SW 1271 (cell line): Measurements from ENCODE around the gene COQ8A.

ENCODE experiments used
- DNase-seq, 2 experiments: peaks; one replicate each; lab custom pipeline; 2025; lab: John Stamatoyannopoulos, UW

COQ8A gene

GRCh38 chr1:227016990-227017389 is 76.9 kb downstream of the COQ8A start:
- DNase-seq, result no peak

- DNase-seq, result no peak
Measured at GRCh38 chr1:227032396-227032795, 92.3 kb downstream of the COQ8A start.

- DNase-seq, result no peak
Measured at GRCh38 chr1:227033880-227034279, 93.8 kb downstream of the COQ8A start.

GRCh38 chr1:227035316-227035715 is 95.2 kb downstream of the COQ8A start:
- no peak for DNase-seq

GRCh38 chr1:227037121-227037520 is 97.0 kb downstream of the COQ8A start:
- no peak for DNase-seq
